ENCODE measurements around the gene MYOM3. TPM values are rescaled to one million over a fixed set of nuclear protein-coding genes. Genes with fewer than 3 reads are reported as not detected.
"Not testable (repeated sequence)": the region's sequence is repeated elsewhere in the genome, so short reads cannot be mapped to it uniquely, and the experiment has no call there.

Gene MYOM3
- polyA plus RNA-seq, 1 donor from 2014 or later = not detected

DNA sequence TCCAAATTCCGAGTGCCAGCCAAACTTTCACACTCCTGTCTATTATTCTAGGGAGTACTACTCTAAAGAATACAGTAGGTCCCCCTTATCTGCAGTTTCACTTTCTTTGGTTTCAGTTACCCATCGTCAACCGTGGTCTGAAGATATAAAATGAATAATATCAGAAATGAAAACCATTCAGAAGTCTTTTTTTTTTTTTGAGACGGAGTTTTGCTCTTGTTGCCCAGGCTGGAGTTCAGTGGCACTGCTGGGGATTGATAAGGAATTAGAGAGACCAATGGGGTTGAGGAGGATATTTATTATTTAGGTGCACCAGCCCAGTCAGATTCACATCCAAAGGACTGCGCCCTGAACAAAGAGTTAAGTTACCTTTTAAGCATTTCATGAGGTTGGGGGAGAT lies 79.0 kb downstream of the MYOM3 start:
- Histone ChIP-seq H3F3A (ENCODE audit: insufficient read depth, low read length, poor library complexity, severe bottlenecking) (no peaks in the 10 kb centered on the region), H3K9me2 (ENCODE audit: insufficient read depth, low read length) (no peaks in the 10 kb centered on the region), H3K9me3 (ENCODE audit: low read length) (no peaks in the 10 kb centered on the region), H3K27ac (ENCODE audit: low read length) (no peak overlapping the region), H3K4me2 (ENCODE audit: low read length) (no peak overlapping the region), H3K9ac (ENCODE audit: low read length) (no peak overlapping the region), H3K27me3 (ENCODE audit: insufficient read depth, low read depth, low read length) (no peaks in the 10 kb centered on the region), H2AFZ (ENCODE audit: low read depth, low read length) (no peak overlapping the region), H3K4me3 (ENCODE audit: low read length) (no peak overlapping the region), H3K36me3 (ENCODE audit: insufficient read depth, low read length) (no peaks in the 10 kb centered on the region), H4K20me1 (ENCODE audit: insufficient read depth) (no peaks in the 10 kb centered on the region), H3K79me2 (replicated peaks; ENCODE audit: insufficient read depth, low read length) (no peaks in the 10 kb centered on the region)
- TF ChIP-seq EZH2 (IDR thresholded peaks at IDR 0.05; ENCODE audit: borderline replicate concordance, insufficient read depth, low read length, poor library complexity, severe bottlenecking) (no peak), RAD21 (conservative IDR thresholded peaks at IDR 0.05) (no peak), SMC3 (conservative IDR thresholded peaks at IDR 0.05; ENCODE audit: poor library complexity) (no peak), MXI1 (conservative IDR thresholded peaks at IDR 0.05; ENCODE audit: poor library complexity, severe bottlenecking) (no peak), EP300 (conservative IDR thresholded peaks at IDR 0.05; ENCODE audit: poor library complexity, severe bottlenecking) (no peak), CTCF (IDR thresholded peaks at IDR 0.05; ENCODE audit: poor library complexity, severe bottlenecking) (no peak), POLR2AphosphoS5 (IDR thresholded peaks at IDR 0.05) (no peak), TAF1 (IDR thresholded peaks at IDR 0.05; ENCODE audit: low read depth) (no peak)
- TF ChIP-seq, protein P1, sequence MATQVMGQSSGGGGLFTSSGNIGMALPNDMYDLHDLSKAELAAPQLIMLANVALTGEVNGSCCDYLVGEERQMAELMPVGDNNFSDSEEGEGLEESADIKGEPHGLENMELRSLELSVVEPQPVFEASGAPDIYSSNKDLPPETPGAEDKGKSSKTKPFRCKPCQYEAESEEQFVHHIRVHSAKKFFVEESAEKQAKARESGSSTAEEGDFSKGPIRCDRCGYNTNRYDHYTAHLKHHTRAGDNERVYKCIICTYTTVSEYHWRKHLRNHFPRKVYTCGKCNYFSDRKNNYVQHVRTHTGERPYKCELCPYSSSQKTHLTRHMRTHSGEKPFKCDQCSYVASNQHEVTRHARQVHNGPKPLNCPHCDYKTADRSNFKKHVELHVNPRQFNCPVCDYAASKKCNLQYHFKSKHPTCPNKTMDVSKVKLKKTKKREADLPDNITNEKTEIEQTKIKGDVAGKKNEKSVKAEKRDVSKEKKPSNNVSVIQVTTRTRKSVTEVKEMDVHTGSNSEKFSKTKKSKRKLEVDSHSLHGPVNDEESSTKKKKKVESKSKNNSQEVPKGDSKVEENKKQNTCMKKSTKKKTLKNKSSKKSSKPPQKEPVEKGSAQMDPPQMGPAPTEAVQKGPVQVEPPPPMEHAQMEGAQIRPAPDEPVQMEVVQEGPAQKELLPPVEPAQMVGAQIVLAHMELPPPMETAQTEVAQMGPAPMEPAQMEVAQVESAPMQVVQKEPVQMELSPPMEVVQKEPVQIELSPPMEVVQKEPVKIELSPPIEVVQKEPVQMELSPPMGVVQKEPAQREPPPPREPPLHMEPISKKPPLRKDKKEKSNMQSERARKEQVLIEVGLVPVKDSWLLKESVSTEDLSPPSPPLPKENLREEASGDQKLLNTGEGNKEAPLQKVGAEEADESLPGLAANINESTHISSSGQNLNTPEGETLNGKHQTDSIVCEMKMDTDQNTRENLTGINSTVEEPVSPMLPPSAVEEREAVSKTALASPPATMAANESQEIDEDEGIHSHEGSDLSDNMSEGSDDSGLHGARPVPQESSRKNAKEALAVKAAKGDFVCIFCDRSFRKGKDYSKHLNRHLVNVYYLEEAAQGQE (IDR thresholded peaks at IDR 0.05; ENCODE audit: borderline replicate concordance) = no peak

- H3K27me3 ChIP-seq (ENCODE audit: insufficient read depth, low read depth, low read length); H2AFZ ChIP-seq (ENCODE audit: low read depth, low read length); H3K4me2 ChIP-seq (ENCODE audit: low read length); H3K9me3 ChIP-seq (ENCODE audit: low read length); H3K9me2 ChIP-seq (ENCODE audit: insufficient read depth, low read length); H3K4me3 ChIP-seq (ENCODE audit: low read length); H3K27ac ChIP-seq (ENCODE audit: low read length); H4K20me1 ChIP-seq (ENCODE audit: insufficient read depth); H3K36me3 ChIP-seq (ENCODE audit: insufficient read depth, low read length); H3F3A ChIP-seq (ENCODE audit: insufficient read depth, low read length, poor library complexity, severe bottlenecking); H3K9ac ChIP-seq (ENCODE audit: low read length); H3K79me2 ChIP-seq (replicated peaks; ENCODE audit: insufficient read depth, low read length): not testable (repeated sequence)
Measured at GRCh38 chr1:24030976-24031516, 80.9 kb downstream of the MYOM3 start.

Data from neural cell (in vitro differentiated cells).